HEK293T (cell line): ENCODE data around the gene WRAP73.

Experiments
- ARNT ChIP-seq: fragments of 450-650 bp; IDR thresholded peaks from 2 replicates; pipeline ENCODE4 v1.6.1; 2017; ENCODE audit warnings: mild to moderate bottlenecking
- BHLHE40 ChIP-seq: fragments of 450-650 bp; IDR thresholded peaks from 2 replicates; pipeline ENCODE4 v1.6.1; 2016; ENCODE audit warnings: mild to moderate bottlenecking, moderate library complexity, borderline replicate concordance
- CTBP1 ChIP-seq: fragments of 450-650 bp; IDR thresholded peaks from 2 replicates; pipeline ENCODE4 v1.6.1; 2016; ENCODE audit warnings: borderline replicate concordance
- FOXM1 ChIP-seq: fragments of 450-650 bp; IDR thresholded peaks from 2 replicates; pipeline ENCODE4 v1.6.1; 2017; ENCODE audit warnings: mild to moderate bottlenecking, borderline replicate concordance
- HDGF ChIP-seq: fragments of 450-650 bp; IDR thresholded peaks from 2 replicates; pipeline ENCODE4 v1.6.1; 2017; ENCODE audit warnings: antibody characterized with exemption, borderline replicate concordance
- NFRKB ChIP-seq: fragments of 450-650 bp; IDR thresholded peaks from 2 replicates; pipeline ENCODE4 v1.6.1; 2016; ENCODE audit warnings: mild to moderate bottlenecking, moderate library complexity
- SP1 ChIP-seq: fragments of 450-650 bp; IDR thresholded peaks from 2 replicates; pipeline ENCODE4 v1.6.1; 2017
- SUZ12 ChIP-seq: fragments of 450-650 bp; IDR thresholded peaks from 2 replicates; pipeline ENCODE4 v1.6.1; 2016; ENCODE audit warnings: mild to moderate bottlenecking

DNA sequence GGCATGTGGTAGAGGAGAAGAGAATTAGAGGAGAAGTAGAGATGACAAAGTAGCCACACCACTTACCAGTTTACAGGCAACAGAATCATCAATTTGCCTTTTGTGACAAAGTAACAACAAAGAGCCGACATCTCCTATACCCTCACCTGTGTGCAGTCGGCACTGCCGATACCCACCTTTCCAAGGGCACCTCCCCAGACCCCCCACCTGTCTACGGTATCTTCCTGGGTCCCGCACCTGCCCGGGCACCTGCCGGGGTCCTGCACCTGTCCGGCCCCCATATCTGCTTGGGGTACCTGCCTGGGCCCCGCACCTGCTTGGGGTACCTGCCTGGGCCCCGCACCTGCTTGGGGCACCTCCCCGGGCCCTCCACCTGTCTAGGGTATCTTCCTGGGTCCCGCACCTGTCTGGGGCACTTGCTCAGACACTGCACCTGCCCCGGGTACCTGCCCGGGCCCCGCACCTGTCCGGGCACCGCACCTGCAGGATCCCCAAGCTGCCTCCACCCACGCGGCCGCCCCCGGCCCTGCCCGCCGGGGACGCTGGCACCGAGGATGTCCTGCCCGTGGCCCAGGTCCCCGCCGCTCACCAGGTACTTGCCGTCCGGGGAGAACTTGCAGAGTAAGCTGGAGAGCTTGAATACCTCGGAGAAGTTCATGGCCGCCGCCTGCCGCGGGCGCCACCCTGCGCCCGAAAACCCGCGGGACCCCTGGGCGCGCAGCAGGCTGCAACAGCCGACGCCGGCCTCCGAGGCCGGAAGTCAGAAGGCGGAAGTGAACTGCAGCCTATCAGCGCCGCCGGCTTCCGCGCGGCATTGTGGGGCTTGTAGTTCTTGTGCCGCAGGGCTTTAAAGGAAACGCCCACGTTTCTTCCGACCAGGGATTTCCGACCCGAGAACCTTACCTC is at the start of gene WRAP73:
- TF ChIP-seq NFRKB (no peak), FOXM1 (no peak), ARNT (no peak), HDGF (no peak), SP1 (no peak), SUZ12 (no peak), CTBP1 (no peak), BHLHE40 (no peak)
